K562 (cell line): Measurements from ENCODE around the gene NLRP9. TPM values are rescaled to one million over a fixed set of nuclear protein-coding genes. Genes with fewer than 3 reads are reported as not detected.
A peak's percentile ranks its signal among the peaks of the same experiment; 100 is the strongest.

Experiments
- ATAC-seq: fragments of 200-7000 bp; cut with Tn5 transposase; 3 replicates; pipeline ENCODE4 v1.9.1; 2020; ENCODE audit warnings: moderate library complexity
- BruUV-seq: library from RNA; stranded (reverse); fragments of 400-500 nt; replicated peaks from 2 replicates; lab custom pipeline; 2021; lab: Mats Ljungman, UMichigan
- CTCF ChIA-PET: fragments of 300-600 bp; formaldehyde crosslinking; extraction: SDS; loops from one replicate; lab custom pipeline; 2021; ENCODE audit warnings: low intra/inter-chr PET ratio; lab: Yijun Ruan, JAX
- POLR2A ChIA-PET: fragments of 300-600, 350-650 bp; sonication (Branson Sonifier 250); formaldehyde crosslinking; extraction: SDS; loops from one replicate; lab custom pipeline; 2021; ENCODE audit warnings: antibody characterized with exemption, inconsistent platforms; lab: Yijun Ruan, JAX
- DNase-seq, 4 experiments: peaks; one replicate each; pipeline versions ENCODE4 v3.0.0 to v3.0.0-alpha.2; 2011 to 2018; ENCODE audit warnings: low spot score in 3 of 4, mixed read lengths in 3 of 4; ENCODE audit errors: extremely low read depth in 1 of 4
- FAIRE-seq: peaks from 2 replicates; lab custom pipeline; 2011; peaks lifted over from hg19 to GRCh38; lab: Jason Lieb, UNC
- H2AFZ ChIP-seq: 2 replicates; pipeline ENCODE4 v1.6.0; 2011; ENCODE audit warnings: low read depth, low read length, control low read depth, inconsistent platforms
- H3K27ac ChIP-seq: fragments of 200-600 bp; 3 replicates; pipeline ENCODE4 v1.8.0; 2011; ENCODE audit warnings: low read depth, mild to moderate bottlenecking, control low read depth, inconsistent platforms, low read length, moderate library complexity, mixed read lengths; ENCODE audit errors: extremely low read depth
- H3K27me3 ChIP-seq, 2 experiments: fragments of 300-600 bp in 1 of 2; 2 replicates in 1 of 2; 3 replicates in 1 of 2; pipeline versions ENCODE4 v1.6.0 to v1.8.0; 2011; ENCODE audit warnings: inconsistent platforms in 2 of 2, low read length in 2 of 2, mild to moderate bottlenecking in 1 of 2, mixed read lengths in 1 of 2, moderate library complexity in 1 of 2; ENCODE audit not compliant: control insufficient read depth in 2 of 2, insufficient read depth in 2 of 2
- H3K36me3 ChIP-seq: fragments of 300-600 bp; 3 replicates; pipeline ENCODE4 v1.8.0; 2011; ENCODE audit warnings: mild to moderate bottlenecking, low read length, inconsistent platforms; ENCODE audit not compliant: control insufficient read depth, insufficient read depth
- H3K4me1 ChIP-seq, 2 experiments: fragments of 200-600 bp in 1 of 2; replicated peaks in 1 of 2; 2 replicates in 1 of 2; 3 replicates in 1 of 2; pipeline versions ENCODE4 v1.5.1 to v1.8.0; 2011; ENCODE audit warnings: inconsistent platforms in 2 of 2, low read length in 2 of 2, mild to moderate bottlenecking in 1 of 2, mixed read lengths in 1 of 2, moderate library complexity in 1 of 2; ENCODE audit not compliant: control insufficient read depth in 2 of 2, insufficient read depth in 2 of 2
- H3K4me2 ChIP-seq: 2 replicates; pipeline ENCODE4 v1.6.1; 2011; ENCODE audit warnings: low read length, control low read depth, inconsistent platforms, mixed read lengths; ENCODE audit not compliant: insufficient read depth
- H3K4me3 ChIP-seq: fragments of 200-600 bp; sonication (generic), shearing (Covaris generic); 2 replicates; pipeline ENCODE4 v1.5.1; 2016; ENCODE audit warnings: control low read depth, inconsistent platforms
- H3K79me2 ChIP-seq: fragments of 200-600 bp; 3 replicates; pipeline ENCODE4 v1.8.0; 2011; ENCODE audit warnings: low read length, inconsistent platforms; ENCODE audit not compliant: control insufficient read depth, insufficient read depth
- H3K9ac ChIP-seq, 2 experiments: 2 replicates each; pipeline versions ENCODE4 v1.6.0 to v1.6.1; 2011; ENCODE audit warnings: low read depth in 2 of 2, low read length in 2 of 2, control low read depth in 1 of 2, inconsistent platforms in 1 of 2, mild to moderate bottlenecking in 1 of 2, mixed read lengths in 1 of 2; ENCODE audit not compliant: insufficient read depth in 1 of 2
- H3K9me1 ChIP-seq: one replicate; pipeline ENCODE4 v1.6.0; 2011; ENCODE audit warnings: inconsistent platforms, mild to moderate bottlenecking, low read length, moderate library complexity; ENCODE audit not compliant: control insufficient read depth, insufficient read depth
- H3K9me3 ChIP-seq: replicated peaks from 2 replicates; pipeline ENCODE4 v1.5.1; 2011; ENCODE audit warnings: low read depth, low read length, inconsistent platforms; ENCODE audit not compliant: control insufficient read depth, insufficient read depth
- H4K20me1 ChIP-seq: replicated peaks from 2 replicates; pipeline ENCODE4 v1.6.1; 2011; ENCODE audit warnings: low read length, inconsistent platforms, mixed read lengths; ENCODE audit not compliant: control insufficient read depth, insufficient read depth
- FOXM1 ChIP-seq, 2 experiments: fragments of 450-650 bp in 1 of 2; sonication (generic) in 1 of 2; formaldehyde crosslinking in 1 of 2; IDR thresholded peaks; 2 replicates each; pipeline versions ENCODE4 v1.6.1 to v1.9.0; 2017 to 2022; ENCODE audit warnings: low read depth in 2 of 2, mild to moderate bottlenecking in 2 of 2, missing genetic modification reagents in 1 of 2, moderate library complexity in 1 of 2
- HDGF ChIP-seq: fragments of 450-650 bp; IDR thresholded peaks from 2 replicates; pipeline ENCODE4 v1.6.1; 2016
- MIER1 ChIP-seq: fragments of 450-650 bp; IDR thresholded peaks from 2 replicates; pipeline ENCODE4 v1.6.1; 2016; ENCODE audit warnings: antibody characterized with exemption, mild to moderate bottlenecking, low read depth
- POLR2G ChIP-seq: fragments of 200-400 bp; formaldehyde crosslinking; IDR thresholded peaks from 2 replicates; pipeline ENCODE4 v1.6.1; 2017; ENCODE audit warnings: low read depth, mild to moderate bottlenecking, antibody characterized with exemption, low read length, moderate library complexity
- ZNF12 ChIP-seq: sonication (generic); formaldehyde crosslinking; IDR thresholded peaks from 2 replicates; pipeline ENCODE4 v1.4.0; 2020; ENCODE audit warnings: mild to moderate bottlenecking, missing genetic modification reagents
- ZNF512 ChIP-seq: IDR thresholded peaks from 2 replicates; pipeline ENCODE4 v1.6.1; 2016; ENCODE audit warnings: missing genetic modification characterization, missing compliant biosample characterization
- WGBS: fragments of 100-300 bp; shearing (Covaris generic); methylation state at CpG from one replicate; pipeline ENCODE4 v1.1.6; 2016; ENCODE audit warnings: low coverage, mixed read lengths; ENCODE audit not compliant: insufficient coverage; ENCODE audit errors: missing lambda C conversion rate; 5-methylcytosine and 5-hydroxymethylcytosine counted together
- in situ Hi-C: fragments of 300-500 bp; cut with MboI; formaldehyde crosslinking; loops from 4 replicates; pipeline ENCODE4 v1.15.0; 2018; ENCODE audit warnings: inconsistent platforms, mixed read lengths
- intact Hi-C: fragments of 100-400 bp; cut with micrococcal nuclease; formaldehyde crosslinking; loops from 2 replicates; pipeline ENCODE4 v1.14.2; 2022
- polyA plus RNA-seq, 8 experiments: library from polyadenylated mRNA; depleted of rRNA in 4 of 8; stranded (reverse) in 5 of 8; unstranded in 3 of 8; fragments of >200 nt; fragmentation: Nextera tagmentation in 2 of 8; fragmentation: Illumina TruSeq in 1 of 8; extraction: Ambion mirVana in 2 of 8; extraction: Trizol in 1 of 8; gene quantifications; 2 replicates each; pipeline versions ENCODE4 v1.2.1 to v1.2.3, GENCODE V29; 2011 to 2014; ENCODE audit warnings: inconsistent platforms in 1 of 8, missing spikeins in 1 of 8
- total RNA-seq, 7 experiments: library from RNA; depleted of rRNA in 6 of 7; stranded (reverse); fragments of >200 nt in 6 of 7; fragmentation: Illumina TruSeq in 2 of 7; extraction: Trizol in 2 of 7; gene quantifications; 2 replicates each; pipeline versions ENCODE4 v1.2.1 to v1.2.3, GENCODE V29; 2011 to 2021; ENCODE audit warnings: low replicate concordance in 1 of 7

The NLRP9 gene
- total and polyA plus RNA-seq, 9 of the 15 experiments (the other 6 are each of a cell fraction or from before 2014, with no cell fraction given): not detected

GRCh38 chr19:55711719-55712118, 26.5 kb downstream of the NLRP9 start:
- no peaks in the 10 kb centered on the region for H3K79me2 ChIP-seq
- no peaks in the 10 kb centered on the region for H4K20me1 ChIP-seq
- H2AFZ ChIP-seq: no peak overlapping the region
- CTCF ChIA-PET: no interaction called here
- 28% methylated on average over 18 of the region's 18 CpGs for WGBS
- H3K4me2 ChIP-seq: no peak overlapping the region
- ATAC-seq: no peak
- in situ Hi-C loops (no loop called here), intact Hi-C loops (loop anchor here (1.0 kb wide), 1 partner anchor 8 kb away; no protein-coding TSS in a partner anchor)
- BruUV-seq: no TSS peak
- TF ChIP-seq FOXM1 (IDR thresholded peaks at IDR 0.05; ENCODE audit: low read depth): no peak
- no peak for TF ChIP-seq FOXM1 (CRISPR knock-in tag; IDR thresholded peaks at IDR 0.05; ENCODE audit: low read depth)
- TF ChIP-seq MIER1: no peak
- TF ChIP-seq POLR2G: 0 out of 2 replicates have a peak, but pooled peaks have one; percentile 32
- TF ChIP-seq HDGF: no peak
- H3K27ac ChIP-seq: no peak overlapping the region
- no peaks in the 10 kb centered on the region; a peak in 1 of 5 replicates for H3K4me1 ChIP-seq
- FAIRE-seq: no peak
- no peaks in the 10 kb centered on the region for H3K36me3 ChIP-seq
- H3K9ac ChIP-seq: no peak overlapping the region
- POLR2A ChIA-PET: interaction anchor here (0.6 kb wide), 1 partner anchor 17 kb away, joined by 3 read pairs; no protein-coding TSS in a partner anchor
- no peaks in the 10 kb centered on the region for H3K9me1 ChIP-seq
- DNase-seq: no peak
- peaks cover 5 to 22% of the 10 kb centered on the region in 2 experiments; a peak in 4 of 5 replicates for H3K27me3 ChIP-seq
- no peaks in the 10 kb centered on the region; the same call in 1 of the 2 replicates for H3K9me3 ChIP-seq
- H3K4me3 ChIP-seq: no peak overlapping the region

GRCh38 chr19:55705972-55706371, 32.2 kb downstream of the NLRP9 start:
- no peak for TF ChIP-seq ZNF12 (CRISPR knock-in tag)
- TF ChIP-seq ZNF512 (tag): peak; percentile 82
- TF ChIP-seq, all 486 proteins: peak for 1
- no TSS peak for BruUV-seq
- no peaks in the 10 kb centered on the region for H3K27me3 ChIP-seq
- CTCF ChIA-PET: no interaction called here
- no peak for FAIRE-seq
- intact Hi-C loops: loop anchor here (10.0 kb wide), 1 partner anchor 99 kb away; no protein-coding TSS in a partner anchor
- no peak overlapping the region for H3K4me2 ChIP-seq
- no peaks in the 10 kb centered on the region; the same call in 1 of the 2 replicates for H3K9me3 ChIP-seq
- H3K36me3 ChIP-seq: peaks cover 11% of the 10 kb centered on the region; the same call in 1 of the 3 replicates
- in situ Hi-C loops: no loop called here
- no peak overlapping the region for H3K4me3 ChIP-seq
- H3K27ac ChIP-seq: no peak overlapping the region
- POLR2A ChIA-PET: no interaction called here
- no peaks in the 10 kb centered on the region for H3K79me2 ChIP-seq
- 0% methylated on average over 1 of the region's 3 CpGs for WGBS
- no peak overlapping the region for H3K9ac ChIP-seq
- peaks cover 23% of the 10 kb centered on the region for H4K20me1 ChIP-seq
- DNase-seq: no peak
- no peak for ATAC-seq
- H3K4me1 ChIP-seq: peaks cover 10 to 24% of the 10 kb centered on the region in 2 experiments; a peak in 4 of 5 replicates
- H3K9me1 ChIP-seq: no peaks in the 10 kb centered on the region
- no peak overlapping the region for H2AFZ ChIP-seq
